ENCODE data around the gene PLSCR5.

Gene PLSCR5, protein sequence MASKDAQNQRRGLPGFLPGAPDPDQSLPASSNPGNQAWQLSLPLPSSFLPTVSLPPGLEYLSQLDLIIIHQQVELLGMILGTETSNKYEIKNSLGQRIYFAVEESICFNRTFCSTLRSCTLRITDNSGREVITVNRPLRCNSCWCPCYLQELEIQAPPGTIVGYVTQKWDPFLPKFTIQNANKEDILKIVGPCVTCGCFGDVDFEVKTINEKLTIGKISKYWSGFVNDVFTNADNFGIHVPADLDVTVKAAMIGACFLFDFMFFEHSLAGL

DNA sequence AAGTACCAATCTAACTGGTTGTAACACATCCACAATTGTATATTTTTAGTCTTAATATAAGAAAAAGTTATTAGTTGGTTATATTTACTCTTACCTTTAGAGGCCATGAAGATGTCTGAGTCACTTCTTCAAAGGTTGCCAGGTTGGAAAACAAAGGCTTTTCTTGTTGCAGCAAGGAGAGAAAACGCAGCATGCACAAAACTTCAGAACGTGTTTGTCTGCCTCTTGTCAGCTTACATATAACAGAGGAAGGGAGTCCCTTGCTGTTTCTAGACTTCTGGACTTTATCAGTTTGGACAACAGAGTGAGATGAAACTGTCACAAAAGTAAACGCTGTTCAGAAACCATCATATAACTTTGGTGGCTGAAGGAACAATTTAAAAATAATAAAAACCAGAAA lies at the start of gene PLSCR5:
TSS of gene PLSCR5 (minus strand) at position 241 of the 400 bp plus-strand sequence. CDS start at position 107, 134 bp downstream.
- DNase-seq = no peak

DNA sequence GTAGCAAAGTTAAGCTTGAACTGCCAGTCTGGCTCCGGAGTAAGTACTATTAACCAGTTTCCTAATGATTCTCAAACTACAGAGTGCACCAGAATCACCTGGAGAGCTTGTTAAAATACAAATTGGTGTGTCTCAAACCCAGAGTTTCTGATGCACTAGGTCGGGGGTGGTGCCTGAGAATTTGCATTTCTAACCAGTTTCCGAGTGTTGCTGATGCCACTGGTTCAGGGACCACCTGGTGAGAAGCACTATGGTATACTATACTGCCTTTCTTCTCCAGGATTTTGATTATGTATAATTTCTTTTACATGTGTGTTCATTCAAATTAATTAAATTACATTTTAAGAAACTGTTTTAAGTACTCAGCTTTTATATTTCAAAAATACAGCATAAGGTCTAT lies 48.8 kb upstream of the PLSCR5 start:
- DNase-seq = no peak

DNA sequence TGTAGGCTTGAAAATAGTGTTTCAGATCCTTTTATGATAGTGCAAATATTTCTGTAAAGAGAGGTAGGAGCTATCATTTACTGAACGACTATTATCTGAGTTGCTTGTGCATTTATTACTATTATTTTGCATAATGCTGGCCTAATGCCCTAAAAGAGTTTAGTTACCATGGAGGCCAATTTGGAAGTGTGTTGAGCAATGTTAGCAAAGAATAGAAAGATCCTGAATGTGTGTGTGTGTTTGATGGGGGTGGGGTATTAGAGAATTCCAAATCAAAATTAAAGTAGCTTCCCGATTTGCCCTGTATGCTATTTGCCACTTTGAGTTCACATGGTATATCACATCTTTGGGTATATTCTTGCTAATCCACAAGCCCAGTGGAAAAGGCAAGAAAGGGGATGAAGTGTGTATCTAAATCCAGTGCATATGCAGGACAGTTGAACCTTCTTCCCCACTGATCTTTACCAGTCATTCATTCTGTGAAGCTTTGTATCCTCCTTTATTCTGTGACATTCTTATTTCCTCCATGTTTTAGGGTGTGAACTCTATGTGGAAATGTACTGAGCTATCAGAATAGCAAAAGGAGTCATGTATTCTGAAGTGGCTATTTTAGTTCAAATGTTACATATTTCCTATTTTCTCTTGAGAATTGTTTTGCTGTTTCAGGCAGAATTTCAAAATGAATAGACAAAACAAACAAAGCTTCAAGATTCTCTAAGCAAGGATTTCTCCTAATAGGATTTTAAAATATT lies 45.7 kb upstream of the PLSCR5 start:
- DNase-seq = no peak

DNA sequence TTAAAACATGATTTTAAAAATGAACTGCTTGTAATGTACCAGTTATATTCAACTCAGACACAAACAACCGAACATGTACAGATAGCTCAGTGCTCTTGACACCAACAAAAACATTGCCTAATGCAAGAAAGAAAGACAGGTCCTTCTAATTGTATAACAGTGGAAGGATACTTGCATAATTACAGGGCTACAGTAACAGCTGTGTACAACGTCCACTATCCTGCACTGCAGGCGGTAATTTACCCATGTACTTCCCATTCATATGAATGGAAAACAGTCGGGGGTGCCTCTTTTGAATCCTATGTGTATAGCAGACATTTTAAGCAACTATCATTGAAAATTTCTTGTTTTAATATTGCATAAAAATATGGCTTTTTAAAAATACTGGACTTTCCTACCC lies 41.1 kb upstream of the PLSCR5 start:
- DNase-seq = no peak

DNA sequence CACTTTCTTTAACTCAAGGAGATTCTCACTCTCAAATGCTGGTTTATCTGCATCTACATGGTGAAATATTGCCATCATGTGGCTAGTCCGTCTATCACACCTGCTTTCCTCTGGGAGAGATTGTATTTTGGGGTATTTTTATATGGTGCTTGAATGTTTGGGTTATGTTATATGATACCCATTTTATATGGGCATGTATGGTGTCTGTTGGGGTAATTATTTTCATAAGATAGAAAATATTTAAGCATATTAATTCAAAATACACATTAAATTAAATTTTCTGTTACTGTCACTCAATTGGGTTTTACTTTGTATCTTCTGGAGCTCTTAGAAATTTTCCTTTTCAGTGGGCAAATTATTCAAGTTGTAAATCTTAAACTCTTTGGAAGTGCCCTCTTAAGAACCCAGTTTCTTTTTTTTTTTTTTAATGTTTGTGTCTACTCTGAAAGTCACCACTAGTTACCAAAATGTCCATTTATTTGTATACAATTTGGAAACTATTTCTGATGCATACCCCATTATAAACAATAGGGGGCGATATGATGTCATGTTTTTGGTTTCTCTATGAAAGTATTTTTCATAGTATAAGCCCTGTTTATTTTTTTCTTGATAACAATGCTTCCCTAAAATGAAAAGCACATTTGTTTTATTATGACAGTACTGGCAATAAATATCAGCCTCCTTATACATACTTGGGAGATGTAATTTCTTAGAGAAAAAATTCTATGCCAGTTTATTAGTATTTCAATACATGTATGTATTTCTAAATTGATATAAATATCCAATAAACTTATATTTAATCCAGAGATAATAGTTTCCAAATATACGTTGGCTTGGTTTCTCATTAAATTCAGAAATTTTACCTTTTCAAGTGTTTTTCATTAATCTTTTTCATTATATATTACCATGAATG lies 36.1 kb upstream of the PLSCR5 start:
- DNase-seq = peak; percentile 16

DNA sequence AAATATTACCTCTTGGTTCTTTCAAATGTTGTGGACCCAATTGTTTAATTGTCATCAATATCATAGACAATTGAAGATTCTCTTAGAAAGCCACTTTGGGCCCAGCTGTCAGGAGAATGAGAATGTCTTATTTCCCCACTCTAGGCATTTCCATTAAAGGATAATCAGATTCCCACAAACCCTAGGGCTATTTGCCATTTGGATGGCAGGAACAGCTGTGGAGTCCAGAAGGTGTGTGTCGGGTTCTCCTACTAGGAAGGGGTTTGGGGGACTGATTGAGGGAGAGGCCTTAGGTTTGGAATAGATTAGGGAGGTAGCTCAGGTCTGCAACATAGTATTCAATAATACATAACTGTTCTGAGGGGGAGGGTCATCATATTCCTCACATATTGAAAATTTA lies 35.2 kb upstream of the PLSCR5 start:
- no peak for DNase-seq

DNA sequence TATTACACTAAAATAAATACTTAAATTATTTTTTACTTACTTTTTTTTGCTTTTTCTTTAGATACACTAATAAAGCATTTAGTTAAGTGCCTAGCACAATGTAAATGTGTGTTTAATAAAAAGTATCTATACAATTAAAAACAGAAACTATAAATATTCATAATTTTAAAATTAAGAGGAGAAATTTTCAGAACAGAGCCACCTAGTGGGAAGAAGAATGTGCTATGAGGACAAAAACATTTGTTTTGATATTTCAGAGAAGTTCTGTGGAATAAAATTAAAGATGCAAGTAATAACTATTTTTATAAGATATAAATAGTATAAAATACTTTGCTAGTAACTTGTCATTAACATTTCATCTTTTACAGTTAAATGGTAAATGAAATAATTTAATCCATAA lies 33.6 kb upstream of the PLSCR5 start:
- DNase-seq = no peak

DNA sequence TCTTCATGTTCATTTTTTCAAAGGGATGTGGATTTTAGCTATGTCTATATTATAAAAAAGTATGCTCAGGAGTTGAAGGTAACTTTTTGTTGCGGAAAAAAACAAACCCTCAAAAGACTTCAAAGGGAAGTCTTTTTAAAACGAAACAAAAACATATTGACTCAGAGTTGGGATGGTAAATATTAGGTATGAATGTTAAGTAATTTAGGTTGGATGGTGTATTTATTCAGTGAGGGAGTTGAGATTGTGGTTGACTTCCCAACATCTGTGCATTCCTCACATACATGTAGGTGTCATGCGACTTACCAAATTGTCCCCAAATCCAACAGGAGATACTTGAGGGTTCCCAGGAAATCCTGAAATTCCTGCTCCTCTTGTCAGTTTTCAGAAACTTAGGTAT lies 32.7 kb upstream of the PLSCR5 start:
- no peak for DNase-seq

DNA sequence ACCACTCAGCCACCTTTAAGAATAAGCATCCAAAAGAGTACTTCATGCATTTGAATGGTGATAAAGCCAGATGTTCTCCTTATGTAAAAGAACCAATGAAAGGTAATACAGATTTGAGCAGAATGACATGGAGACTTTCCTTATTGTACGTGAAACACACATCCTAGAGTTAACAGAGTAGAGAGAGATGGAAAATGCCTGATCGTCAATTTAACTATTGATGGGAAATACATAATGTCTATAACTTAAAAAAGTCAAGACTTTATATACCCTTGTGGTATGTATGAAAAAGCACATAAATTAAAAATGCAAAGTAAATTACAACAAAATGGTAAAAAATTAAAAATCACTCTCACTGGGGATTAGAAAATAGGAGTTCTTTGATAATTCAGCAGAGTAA lies 31.7 kb upstream of the PLSCR5 start:
- no peak for DNase-seq

DNA sequence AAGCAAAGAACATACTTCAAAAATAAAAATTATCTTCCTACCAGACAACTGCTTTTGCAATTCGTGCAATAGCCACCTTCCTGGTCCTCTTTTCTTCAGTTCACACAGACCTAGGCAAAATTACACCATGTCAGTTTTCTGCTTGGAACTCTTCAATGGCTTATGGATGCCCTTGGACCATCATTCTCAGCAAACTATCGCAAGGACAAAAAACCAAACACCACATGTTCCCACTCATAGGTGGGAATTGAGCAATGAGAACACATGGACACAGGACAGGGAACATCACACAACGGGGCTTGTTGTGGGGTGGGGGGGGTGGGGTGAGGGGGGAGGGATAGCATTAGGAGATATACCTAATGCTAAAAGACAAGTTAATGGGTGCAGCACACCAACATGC lies 29.2 kb upstream of the PLSCR5 start:
- DNase-seq = no peak

DNA sequence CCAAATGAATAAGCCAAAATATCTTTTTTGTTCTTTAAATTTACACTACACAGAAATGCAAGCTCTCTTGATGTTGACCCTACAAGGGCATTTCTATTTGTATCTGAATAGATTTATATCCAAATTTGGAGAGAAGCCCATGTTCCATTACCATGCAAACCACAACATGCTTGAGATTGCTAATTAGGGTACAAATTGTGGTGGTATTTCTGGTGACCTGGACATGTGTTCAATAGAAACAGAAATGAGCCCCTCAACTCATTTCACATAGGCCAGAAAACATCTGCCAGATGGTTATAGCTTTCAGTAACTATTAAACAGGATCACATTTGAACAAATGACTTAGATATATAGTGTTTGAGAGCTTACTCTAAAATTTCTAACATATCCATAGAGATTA lies 23.5 kb upstream of the PLSCR5 start:
- no peak for DNase-seq

DNA sequence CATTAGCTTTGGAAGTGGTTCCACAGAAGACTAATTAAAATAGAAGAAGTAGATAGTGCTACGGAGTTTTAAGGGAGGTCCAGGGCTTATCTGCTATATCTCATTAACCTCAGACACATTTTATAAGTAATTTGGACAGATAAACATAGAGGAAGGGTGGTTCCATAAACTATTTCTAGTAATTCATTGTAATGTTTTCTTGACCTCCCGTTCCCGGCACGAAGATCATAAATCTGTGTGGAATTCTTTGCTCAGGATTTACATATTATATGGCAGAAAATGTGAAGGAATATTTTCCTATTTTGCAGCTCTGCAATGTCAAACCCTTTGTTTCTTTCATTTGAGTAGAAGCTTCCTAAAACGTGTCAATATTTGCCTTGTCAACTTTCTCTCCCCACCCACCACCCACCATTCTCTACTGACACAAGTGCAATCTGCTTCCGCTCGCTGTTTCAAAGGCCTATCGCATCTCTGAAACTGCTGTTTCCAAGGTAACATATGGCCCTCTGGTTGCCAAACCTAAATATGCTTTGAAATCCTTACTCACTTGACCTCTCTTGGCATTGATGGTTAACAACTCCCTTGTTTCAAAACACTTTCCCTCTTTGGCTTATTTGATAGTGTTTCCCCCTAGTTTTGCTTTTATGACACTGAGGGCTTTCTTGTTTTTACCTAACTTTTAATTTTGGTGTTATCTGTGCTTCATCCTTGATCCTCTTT lies 21.4 kb upstream of the PLSCR5 start:
- DNase-seq = no peak

DNA sequence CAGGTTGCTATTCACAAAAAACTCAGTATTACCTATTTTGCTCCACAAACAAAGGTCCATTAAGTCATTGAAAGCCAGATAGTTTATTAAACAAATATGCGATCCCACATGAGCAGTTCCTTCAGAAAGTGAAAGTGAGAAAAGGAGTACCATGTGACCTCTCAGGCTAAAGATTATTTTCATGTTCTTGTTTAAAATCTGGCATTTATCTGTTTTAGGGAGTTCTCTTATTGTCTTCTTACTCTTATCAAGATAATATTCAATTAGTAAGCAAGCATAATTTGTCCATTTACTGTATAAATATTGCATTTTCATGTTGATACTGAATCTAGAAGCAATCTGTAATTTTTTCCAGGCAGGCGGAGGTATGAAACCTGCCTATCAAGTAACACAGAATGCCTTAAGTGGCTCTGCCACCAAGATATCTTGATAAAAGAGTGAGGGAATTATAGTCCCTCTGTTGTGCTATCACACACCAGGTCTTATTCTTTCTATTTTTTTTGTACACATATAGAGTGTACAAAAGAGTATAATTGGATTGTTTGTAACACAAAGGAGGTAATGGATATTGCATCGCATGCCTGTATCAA lies 20.1 kb upstream of the PLSCR5 start:
- no peak for DNase-seq

DNA sequence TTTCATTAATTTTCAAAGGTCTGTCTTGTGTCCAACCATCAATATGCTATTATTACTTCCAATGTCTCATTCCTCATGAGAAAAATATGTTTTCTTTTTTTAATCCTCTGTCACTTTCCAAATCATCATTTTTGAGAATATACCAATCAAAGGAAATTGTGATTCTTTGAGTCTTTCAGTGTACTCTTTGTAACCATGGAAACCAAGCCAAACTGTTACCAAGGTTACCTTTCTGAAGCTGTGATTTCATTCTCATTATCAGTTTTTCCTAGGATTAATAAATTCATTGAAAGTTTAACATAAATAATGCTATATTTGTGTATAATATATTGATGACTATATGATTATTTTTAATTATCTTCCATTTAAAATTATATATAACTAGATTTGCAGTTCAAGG lies 16.6 kb upstream of the PLSCR5 start:
- no peak for DNase-seq

DNA sequence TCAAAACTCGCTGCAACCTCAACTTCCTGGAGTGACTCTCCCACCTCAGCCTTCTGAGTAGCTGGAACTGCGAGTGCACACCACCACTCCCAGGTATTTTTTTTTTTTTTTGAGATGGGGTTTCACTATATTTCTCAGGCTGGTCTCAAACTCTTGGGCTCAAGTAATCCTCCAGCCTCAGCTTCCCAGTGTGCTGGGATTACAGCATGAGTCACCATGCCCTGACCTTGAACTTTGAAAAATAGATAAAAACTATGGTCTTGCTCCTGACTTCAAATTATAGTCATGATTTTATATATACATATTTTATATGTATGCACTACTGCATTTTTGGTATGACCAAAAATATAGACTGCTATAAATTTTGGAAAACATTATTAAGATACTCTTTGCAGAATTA lies 6.9 kb upstream of the PLSCR5 start:
- DNase-seq = no peak

DNA sequence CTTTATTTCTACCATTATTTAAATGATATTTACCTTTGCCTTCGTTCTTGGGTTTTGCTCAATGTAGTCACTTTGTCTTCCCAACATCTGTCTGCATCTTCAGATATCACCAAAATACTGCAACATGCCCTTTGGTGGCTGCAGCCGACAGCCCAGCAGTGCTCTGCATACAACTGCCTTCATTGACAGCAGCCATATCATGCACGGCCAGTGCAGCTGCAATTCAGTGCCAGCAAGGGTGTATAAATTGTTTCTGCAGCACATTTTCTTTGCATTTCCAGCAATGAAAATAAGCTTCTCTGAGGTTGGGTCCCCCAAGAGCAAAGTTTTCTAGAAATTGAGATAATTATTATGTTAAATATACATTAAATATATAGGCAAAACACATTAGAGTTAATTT lies 6.0 kb upstream of the PLSCR5 start:
- DNase-seq = no peak

DNA sequence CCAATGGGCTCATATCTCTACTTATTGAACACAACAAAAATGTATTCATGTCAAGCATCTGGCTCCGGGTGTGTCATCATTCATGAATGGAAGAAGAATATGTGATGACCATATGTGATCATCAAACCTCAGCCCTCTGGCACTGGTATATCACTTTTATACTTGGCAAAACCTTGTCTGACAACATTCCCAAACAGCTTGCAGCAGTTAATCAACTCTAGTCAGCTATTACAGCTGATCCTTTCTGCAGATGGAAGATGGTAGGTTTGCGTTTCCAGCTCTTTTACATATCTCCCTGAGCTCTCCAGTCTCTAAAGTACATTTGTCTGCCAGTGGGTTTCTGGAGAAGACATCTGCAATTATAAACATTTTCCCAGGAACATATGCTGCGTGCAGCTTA lies 6.6 kb downstream of the PLSCR5 start:
- no peak for DNase-seq

DNA sequence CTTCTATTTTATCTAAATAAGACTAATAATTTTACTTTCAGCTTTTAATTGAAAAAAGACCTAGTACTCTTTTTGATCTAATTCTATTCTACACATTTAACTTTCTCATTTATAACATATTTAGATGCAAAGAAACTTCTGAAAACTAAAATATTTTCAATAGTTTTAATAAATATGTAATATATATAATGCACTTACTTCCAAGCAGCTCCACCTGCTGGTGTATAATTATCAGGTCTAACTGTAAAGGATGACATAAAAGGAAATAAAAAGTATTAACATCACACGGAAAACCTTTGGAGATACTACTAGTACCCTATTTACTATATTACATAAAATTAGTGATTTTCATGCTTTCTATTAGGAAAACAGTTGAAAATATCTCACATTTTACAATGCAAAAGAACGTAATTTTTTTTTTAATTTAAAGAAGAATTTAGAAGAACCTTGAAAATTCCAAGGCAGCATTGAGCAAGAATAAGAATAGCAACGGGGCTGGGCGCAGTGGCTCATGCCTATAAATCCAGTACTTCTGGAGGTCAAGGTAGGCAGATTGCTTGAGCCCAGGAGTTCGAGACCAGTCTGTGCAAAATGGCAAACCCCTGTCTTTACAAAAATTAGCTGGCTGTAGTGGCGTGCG lies 10.2 kb downstream of the PLSCR5 start:
- DNase-seq = no peak

DNA sequence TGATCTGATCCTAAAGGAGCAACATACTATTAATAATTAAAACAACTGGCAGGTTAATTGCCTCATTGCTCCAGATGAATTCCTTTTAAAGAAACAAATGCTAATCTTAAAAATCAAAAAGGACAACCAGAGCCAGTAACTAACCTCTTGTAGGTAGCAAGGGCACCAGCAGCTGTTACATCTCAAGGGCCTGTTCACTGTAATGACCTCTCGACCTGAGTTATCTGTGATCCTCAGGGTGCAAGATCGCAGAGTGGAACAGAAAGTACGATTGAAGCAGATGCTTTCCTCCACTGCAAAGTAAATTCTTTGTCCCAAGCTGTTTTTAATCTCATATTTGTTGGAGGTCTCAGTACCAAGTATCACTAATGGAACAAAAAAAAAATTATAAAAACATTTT lies 11.4 kb downstream of the PLSCR5 start:
- DNase-seq = no peak

DNA sequence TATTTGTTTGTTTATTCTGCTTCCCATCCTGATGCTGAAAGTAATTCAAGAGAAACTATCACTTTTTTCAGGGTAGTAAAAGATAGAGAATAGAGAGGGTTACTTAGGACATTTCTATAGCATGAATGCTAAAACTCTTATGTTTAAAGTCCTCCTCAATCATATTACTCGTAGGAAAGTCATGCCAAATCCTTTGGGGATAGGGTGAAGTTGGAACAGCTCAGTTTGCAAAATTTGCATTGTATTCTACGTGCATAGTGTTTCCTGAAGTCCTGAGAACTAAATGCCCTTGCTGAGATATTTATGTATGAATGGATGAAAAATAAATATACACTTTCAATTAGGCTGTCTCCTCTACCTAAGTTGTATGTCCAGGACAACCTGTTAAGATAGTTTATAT lies 14.6 kb downstream of the PLSCR5 start:
- peak; percentile 47 for DNase-seq

DNA sequence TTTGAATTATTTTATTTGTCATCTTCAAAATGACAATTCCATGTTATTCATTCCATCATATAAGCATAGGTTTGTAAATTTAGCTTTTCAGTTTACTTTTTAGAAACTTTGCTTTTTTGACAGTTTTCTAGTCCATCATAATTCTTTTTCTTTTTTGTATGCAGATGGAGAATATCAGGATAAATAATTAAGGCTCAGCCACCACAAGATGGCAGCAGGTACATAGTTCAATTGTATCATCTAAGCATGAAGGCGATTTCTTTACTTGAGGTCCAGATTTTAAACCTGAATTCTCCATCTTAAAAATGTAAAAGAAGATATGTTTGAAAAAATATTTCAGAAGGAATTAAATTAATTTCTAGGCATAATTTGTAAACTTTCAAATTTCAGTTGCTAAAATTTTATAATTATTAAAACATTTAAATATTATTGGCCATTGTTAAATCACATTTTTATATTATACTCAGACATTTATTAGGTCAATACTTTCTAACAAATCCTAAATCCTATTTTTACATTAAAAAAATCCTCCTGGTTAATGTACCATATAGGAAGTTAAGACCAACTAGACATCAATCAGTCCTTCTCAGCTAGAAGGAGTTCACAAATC lies 15.1 kb downstream of the PLSCR5 start:
- DNase-seq = peak; percentile 8

DNA sequence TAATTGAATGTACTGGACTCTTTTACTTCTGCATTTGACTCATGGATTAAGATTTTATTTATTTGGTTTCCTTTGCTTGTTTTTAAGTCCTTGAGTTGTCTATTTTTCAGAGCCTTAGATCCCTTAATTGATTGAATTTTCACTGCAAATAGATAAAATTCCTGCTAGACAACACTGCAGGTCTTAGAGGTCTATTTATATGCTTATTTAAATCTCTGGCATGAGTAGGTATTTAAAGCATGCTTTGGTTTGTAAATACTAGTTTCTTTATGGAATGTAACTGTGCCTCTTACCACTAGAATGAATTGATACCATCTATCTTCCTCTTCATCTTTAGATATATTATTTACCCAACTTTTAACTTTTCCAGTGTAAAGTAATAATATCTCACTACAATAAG lies 20.0 kb downstream of the PLSCR5 start:
- DNase-seq = no peak

Measured in NCI-H226 (cell line).